Upper lobe of left lung (tissue), 6 donors: ENCODE measurements around the gene GLIS1. TPM values are rescaled to one million over a fixed set of nuclear protein-coding genes. Genes with fewer than 3 reads are reported as not detected.

ENCODE experiments used
- ATAC-seq, 2 donors: fragments of 200-7000 bp; cut with Tn5 transposase; one replicate each; pipeline ENCODE4 v1.9.1; 2022; ENCODE audit warnings: mild to moderate bottlenecking in 2 of 2, moderate library complexity in 2 of 2; ENCODE audit not compliant: low FRiP score in 2 of 2
- DNase-seq, 2 donors: peaks; one replicate each; pipeline ENCODE4 v3.0.0-alpha.2; 2019 to 2020
- H3K27ac ChIP-seq, 4 donors: fragments of 200-600 bp; sonication (generic); one replicate each; pipeline ENCODE4 v1.5.1; 2016 to 2019
- H3K27me3 ChIP-seq, 4 donors: fragments of 200-600 bp; sonication (generic); one replicate each; pipeline ENCODE4 v1.5.1; 2017 to 2019
- H3K36me3 ChIP-seq, 4 donors: fragments of 200-600 bp; sonication (generic); one replicate each; pipeline ENCODE4 v1.5.1; 2016 to 2019
- H3K4me1 ChIP-seq, 4 donors: fragments of 200-600 bp; sonication (generic); one replicate each; pipeline ENCODE4 v1.5.1; 2018 to 2019
- H3K4me3 ChIP-seq, 4 donors: fragments of 200-600 bp; sonication (generic); one replicate each; pipeline ENCODE4 v1.5.1; 2017 to 2019; ENCODE audit warnings: mild to moderate bottlenecking in 2 of 4, moderate library complexity in 1 of 4
- H3K9me3 ChIP-seq, 4 donors: fragments of 200-600 bp; sonication (generic); one replicate each; pipeline ENCODE4 v1.5.1; 2018 to 2019
- CTCF ChIP-seq, 6 experiments: fragments of 450-650 bp in 4 of 6; fragments of 200-600 bp in 2 of 6; sonication (generic) in 2 of 6; IDR thresholded peaks; one replicate each; pipeline ENCODE4 v1.5.1; 2016 to 2019; ENCODE audit warnings: antibody characterized with exemption in 6 of 6
- EP300 ChIP-seq, 4 donors: sonication (generic); formaldehyde crosslinking; IDR thresholded peaks; one replicate each; pipeline ENCODE4 v1.5.1; 2017; ENCODE audit warnings: antibody characterized with exemption in 4 of 4, control low read depth in 2 of 4
- POLR2A ChIP-seq, 4 donors: fragments of 450-650 bp; IDR thresholded peaks; one replicate each; pipeline ENCODE4 v1.5.1; 2016 to 2017; ENCODE audit warnings: antibody characterized with exemption in 4 of 4, mild to moderate bottlenecking in 2 of 4
- POLR2AphosphoS5 ChIP-seq, 2 donors: sonication (generic); formaldehyde crosslinking; IDR thresholded peaks; one replicate each; pipeline ENCODE4 v1.5.1; 2017; ENCODE audit warnings: antibody characterized with exemption in 2 of 2
- WGBS, 2 donors: methylation state at CpG; one replicate each; pipeline ENCODE4 v1.1.5; 2017 to 2018; 5-methylcytosine and 5-hydroxymethylcytosine counted together
- total RNA-seq, 6 donors: library from RNA; depleted of rRNA in 4 of 6; stranded (reverse); fragments of >200 nt in 4 of 6; gene quantifications; one replicate each; pipeline versions ENCODE4 v1.1.0 to v1.2.1, GENCODE V29; 2016 to 2021
- donor health status: DM: no; HTN: no; CAD: no; lungs with moderate emphysema.
- donor health status: DM: no; HTN: yes; CAD: no; lungs with severe emphysema.

Gene GLIS1
- total RNA-seq, 6 donors from 2014 or later: 0.26 to 1.0 TPM; not detected in 4

GRCh38 chr1:53505401-53505800 lies 233.6 kb downstream of the GLIS1 start:
- WGBS, 2 donors: 75 to 90% methylated on average over 2 to 9 of the region's 9 CpGs
- DNase-seq: no peak

DNA sequence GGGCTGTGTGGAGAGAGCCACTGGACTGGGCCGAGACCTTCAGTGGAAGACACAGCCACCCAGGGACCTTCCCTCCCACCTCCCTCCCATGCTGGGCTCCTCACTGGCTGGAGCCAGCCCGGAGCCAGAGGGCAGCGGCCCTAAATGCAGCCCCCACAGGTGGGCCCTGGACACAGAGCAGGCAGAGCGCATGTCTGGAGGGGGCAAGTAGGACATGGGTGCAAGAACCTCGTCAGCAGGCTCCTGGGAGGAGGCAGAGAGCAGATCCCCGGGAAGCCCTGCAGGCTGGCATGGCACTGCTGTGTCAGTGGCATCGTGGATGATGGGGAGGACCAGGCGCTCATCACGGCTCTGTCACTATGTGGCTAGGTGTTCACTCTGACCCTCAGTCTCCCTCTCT lies 234.1 kb downstream of the GLIS1 start:
- ATAC-seq: no peak
- no peaks in the 10 kb centered on the region for H3K27me3 ChIP-seq
- WGBS, 2 donors: 80 to 94% methylated on average over 4 to 9 of the region's 9 CpGs
- no peak for TF ChIP-seq POLR2A (IDR thresholded peaks at IDR 0.05)
- TF ChIP-seq EP300 (IDR thresholded peaks at IDR 0.05): no peak
- no peak for TF ChIP-seq CTCF (IDR thresholded peaks at IDR 0.05)
- TF ChIP-seq POLR2AphosphoS5 (IDR thresholded peaks at IDR 0.05): no peak
- H3K27ac ChIP-seq: no peak overlapping the region
- no peak for DNase-seq
- H3K36me3 ChIP-seq: no peaks in the 10 kb centered on the region
- no peaks in the 10 kb centered on the region for H3K9me3 ChIP-seq
- no peaks in the 10 kb centered on the region for H3K4me1 ChIP-seq
- no peak overlapping the region for H3K4me3 ChIP-seq

More at GRCh38 chr1:53505401-53505800, 233.6 kb downstream of the GLIS1 start:
- H3K36me3 ChIP-seq: no peaks in the 10 kb centered on the region
- ATAC-seq: no peak
- H3K4me3 ChIP-seq: no peak overlapping the region
- no peaks in the 10 kb centered on the region for H3K27me3 ChIP-seq
- no peak for TF ChIP-seq POLR2AphosphoS5 (IDR thresholded peaks at IDR 0.05)
- TF ChIP-seq POLR2A (IDR thresholded peaks at IDR 0.05): no peak
- TF ChIP-seq CTCF (IDR thresholded peaks at IDR 0.05): no peak
- no peak for TF ChIP-seq EP300 (IDR thresholded peaks at IDR 0.05)
- H3K27ac ChIP-seq: no peak overlapping the region
- no peaks in the 10 kb centered on the region for H3K9me3 ChIP-seq
- no peaks in the 10 kb centered on the region for H3K4me1 ChIP-seq

DNA sequence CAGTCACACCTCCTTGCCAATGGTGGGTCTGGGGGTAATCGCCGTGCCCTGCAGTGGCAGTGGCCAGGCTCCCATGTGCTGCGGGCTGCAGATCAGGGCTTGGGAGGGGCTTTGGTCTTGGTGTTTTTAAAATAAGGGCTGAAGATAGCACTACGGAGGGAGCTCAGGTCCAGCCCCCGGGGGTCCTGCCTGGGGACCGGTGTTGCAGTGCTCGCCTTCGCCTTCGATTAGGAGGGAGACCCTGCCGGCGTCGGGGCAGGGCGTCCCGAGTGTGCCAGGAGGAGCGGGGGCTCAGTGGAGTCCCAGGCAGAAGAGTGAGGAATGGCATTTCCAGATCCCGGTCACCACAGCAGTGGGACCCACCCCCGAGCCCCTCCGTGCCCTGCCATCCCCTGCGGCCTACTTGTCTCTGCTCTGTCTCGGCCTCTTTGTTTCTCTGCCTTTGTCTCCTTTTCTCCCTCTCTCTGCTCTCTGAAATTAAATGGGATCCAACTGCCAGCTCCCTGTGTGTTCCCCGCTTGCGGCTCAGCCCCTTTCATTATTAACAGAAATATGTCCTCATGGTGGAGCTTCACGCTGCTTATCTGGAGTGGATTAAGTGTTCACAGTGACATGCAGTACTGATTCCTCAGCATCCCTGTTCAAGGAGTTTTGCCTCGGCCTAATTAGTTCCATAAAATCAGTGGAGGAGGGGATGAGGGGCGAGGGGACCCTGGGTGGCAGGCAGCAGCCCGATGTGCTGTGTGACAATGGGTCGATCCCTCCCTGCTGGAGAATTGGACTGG lies 235.3 kb downstream of the GLIS1 start:
- H3K27me3 ChIP-seq: no peaks in the 10 kb centered on the region
- no peaks in the 10 kb centered on the region for H3K4me1 ChIP-seq
- no peak for ATAC-seq
- H3K36me3 ChIP-seq: no peaks in the 10 kb centered on the region
- no peak overlapping the region for H3K4me3 ChIP-seq
- peak in 1 of 2 donors; percentile 76 for DNase-seq
- no peak overlapping the region for H3K27ac ChIP-seq
- H3K9me3 ChIP-seq: no peaks in the 10 kb centered on the region
- TF ChIP-seq POLR2A (IDR thresholded peaks at IDR 0.05) (no peak), EP300 (IDR thresholded peaks at IDR 0.05) (no peak), POLR2AphosphoS5 (IDR thresholded peaks at IDR 0.05) (no peak), CTCF (IDR thresholded peaks at IDR 0.05) (no peak)
- 73 to 74% methylated on average over 19 to 27 of the region's 27 CpGs for WGBS, 2 donors

DNA sequence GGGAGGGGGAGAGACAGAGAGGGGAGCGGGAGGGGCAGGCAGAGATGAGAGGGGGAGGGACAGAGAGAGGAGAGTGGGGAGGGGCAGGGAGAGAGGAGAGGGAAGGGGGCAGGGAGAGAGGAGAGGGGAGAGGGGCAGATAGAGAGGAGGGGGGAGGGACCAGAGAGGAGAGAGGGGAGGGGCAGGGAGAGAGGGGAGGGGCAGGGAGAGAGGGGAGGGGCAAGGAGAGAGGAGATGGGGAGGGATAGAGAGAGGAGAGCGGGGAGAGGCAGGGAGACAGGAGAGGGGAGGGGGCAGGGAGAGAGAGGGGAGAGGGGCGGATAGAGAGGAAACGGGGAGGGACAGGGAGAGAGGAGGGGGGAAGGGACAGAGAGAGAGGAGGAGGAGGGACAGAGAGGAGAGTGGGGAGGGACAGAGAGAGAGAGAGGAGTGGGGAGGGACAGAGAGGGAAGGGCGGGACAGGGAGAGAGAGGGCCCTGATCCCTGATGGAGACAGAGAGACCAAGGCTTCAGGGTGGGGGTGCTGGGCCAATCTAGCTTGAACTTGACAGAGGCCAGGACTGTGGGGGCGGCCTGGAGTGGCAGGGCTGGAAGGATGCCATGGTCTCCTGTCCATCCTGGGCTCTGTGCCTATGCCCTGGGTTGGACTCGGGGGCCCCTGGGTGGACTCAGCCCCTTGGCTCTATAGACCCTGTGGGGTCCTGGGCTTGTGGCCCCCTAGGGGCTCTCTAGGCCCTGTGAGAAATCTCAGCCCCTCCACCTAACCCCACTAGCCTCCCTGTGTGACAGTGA lies 236.1 kb downstream of the GLIS1 start:
- ATAC-seq (no peak), DNase-seq (no peak)
- no peak overlapping the region for H3K27ac ChIP-seq
- TF ChIP-seq POLR2AphosphoS5 (IDR thresholded peaks at IDR 0.05): no peak
- TF ChIP-seq CTCF (IDR thresholded peaks at IDR 0.05): no peak
- no peak for TF ChIP-seq EP300 (IDR thresholded peaks at IDR 0.05)
- TF ChIP-seq POLR2A (IDR thresholded peaks at IDR 0.05): no peak
- H3K27me3 ChIP-seq: no peaks in the 10 kb centered on the region
- no peaks in the 10 kb centered on the region for H3K4me1 ChIP-seq
- 53 to 87% methylated on average over 3 to 5 of the region's 7 CpGs for WGBS, 2 donors
- no peak overlapping the region for H3K4me3 ChIP-seq
- H3K36me3 ChIP-seq: no peaks in the 10 kb centered on the region
- H3K9me3 ChIP-seq: no peaks in the 10 kb centered on the region
